ENCODE results near the gene MAPKAPK2. TPM values are rescaled to one million over a fixed set of nuclear protein-coding genes. Genes with fewer than 3 reads are reported as not detected.

The MAPKAPK2 gene
- polyA plus RNA-seq, 3 donors = 1.6 to 56.9 (median 2.2) TPM

GRCh38 chr1:206653715-206654459 is 30.8 kb upstream of the MAPKAPK2 start:
- peaks cover 5 to 13% (median 13%) of the 10 kb centered on the region in 3 donors for H3K27me3 Mint-ChIP-seq (ENCODE audit: low read depth in 3 of 3)
- DNase-seq = no peak
- H3K36me3 Mint-ChIP-seq = no peaks in the 10 kb centered on the region
- Histone ChIP-seq H3K27ac (ENCODE audit: low read depth in 1 of 2, low read length in 2 of 2) (no peak overlapping the region), H3K27me3 (ENCODE audit: control insufficient read depth in 2 of 2, insufficient read depth in 2 of 2, low read length in 2 of 2) (peaks cover 0 to 3% of the 10 kb centered on the region in 2 donors), H3K36me3 (replicated peaks in 1 of 2; ENCODE audit: control insufficient read depth in 1 of 2, insufficient read depth in 2 of 2, low read length in 2 of 2) (no peaks in the 10 kb centered on the region), H3K9me3 (replicated peaks in 1 of 2; ENCODE audit: control insufficient read depth in 1 of 2, insufficient read depth in 1 of 2, low read length in 2 of 2) (no peaks in the 10 kb centered on the region), H2AFZ (ENCODE audit: insufficient read depth, low read depth, low read length, poor library complexity, severe bottlenecking) (no peak overlapping the region), H3K4me1 (ENCODE audit: control insufficient read depth in 1 of 2, insufficient read depth in 2 of 2, low read length in 2 of 2) (peaks cover 10 to 17% of the 10 kb centered on the region in 2 donors), H4K20me1 (ENCODE audit: insufficient read depth, low read length) (no peaks in the 10 kb centered on the region), H3K79me2 (ENCODE audit: insufficient read depth, low read length) (no peaks in the 10 kb centered on the region), H3K9ac (ENCODE audit: insufficient read depth, low read length, poor library complexity, severe bottlenecking) (no peak overlapping the region), H3K4me2 (replicated peaks; ENCODE audit: extremely low read depth, low read length, poor library complexity, severe bottlenecking) (no peak overlapping the region), H3K4me3 (replicated peaks in 1 of 3; ENCODE audit: low read depth in 2 of 3, low read length in 3 of 3) (no peak overlapping the region)
- intact Hi-C loops (cut with micrococcal nuclease) = loop anchor here in 1 of 2 donors (10.0 kb wide), 1 partner anchor 151 kb away; no protein-coding TSS in a partner anchor
- WGBS (ENCODE audit: insufficient coverage) = no CpG with 5 or more reads among the region's 7 CpGs
- peaks cover 20% of the 10 kb centered on the region for H3K4me1 Mint-ChIP-seq
- no peak overlapping the region for H3K27ac Mint-ChIP-seq
- no peak for TF ChIP-seq CTCF (IDR thresholded peaks at IDR 0.05)
- no peak overlapping the region for H3K4me3 Mint-ChIP-seq
- H3K9me3 Mint-ChIP-seq = peaks cover 0 to 2% (median 0%) of the 10 kb centered on the region in 7 donors

DNA sequence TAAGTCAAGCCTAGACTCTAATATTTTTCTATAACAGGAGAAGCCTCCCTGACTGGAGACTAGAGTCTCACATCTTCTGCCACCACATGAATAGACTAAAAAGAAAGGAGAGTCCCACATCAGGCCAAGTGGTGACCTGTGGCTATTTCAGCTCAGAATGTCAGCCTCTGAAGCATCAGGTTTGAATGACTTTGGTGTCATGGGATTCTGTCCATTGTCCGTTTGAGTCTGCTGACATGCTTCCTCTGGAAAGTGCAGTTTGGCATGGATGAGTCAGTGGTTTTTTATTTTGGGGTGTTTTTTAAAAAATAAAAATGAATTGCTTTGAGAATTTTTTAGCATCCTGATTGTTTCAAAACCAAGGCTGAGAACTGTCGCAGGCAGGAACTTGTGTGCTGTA is 29.9 kb upstream of the MAPKAPK2 start:
- peaks cover 20% of the 10 kb centered on the region for H3K4me1 Mint-ChIP-seq
- 20% methylated on average over 2 of the region's 2 CpGs for WGBS (ENCODE audit: insufficient coverage)
- no peak overlapping the region for H3K9ac ChIP-seq (ENCODE audit: insufficient read depth, low read length, poor library complexity, severe bottlenecking)

More for the DNA sequence above, 29.9 kb upstream of the MAPKAPK2 start:
- Histone ChIP-seq H3K27me3 (ENCODE audit: control insufficient read depth in 2 of 2, insufficient read depth in 2 of 2, low read length in 2 of 2) (peaks cover 0 to 3% of the 10 kb centered on the region in 2 donors), H3K4me2 (replicated peaks; ENCODE audit: extremely low read depth, low read length, poor library complexity, severe bottlenecking) (no peak overlapping the region), H3K4me1 (ENCODE audit: control insufficient read depth in 1 of 2, insufficient read depth in 2 of 2, low read length in 2 of 2) (peaks cover 10 to 21% of the 10 kb centered on the region in 2 donors), H3K9me3 (replicated peaks in 1 of 2; ENCODE audit: control insufficient read depth in 1 of 2, insufficient read depth in 1 of 2, low read length in 2 of 2) (no peaks in the 10 kb centered on the region), H3K27ac (ENCODE audit: low read depth in 1 of 2, low read length in 2 of 2) (no peak overlapping the region), H2AFZ (ENCODE audit: insufficient read depth, low read depth, low read length, poor library complexity, severe bottlenecking) (no peak overlapping the region), H3K36me3 (replicated peaks in 1 of 2; ENCODE audit: control insufficient read depth in 1 of 2, insufficient read depth in 2 of 2, low read length in 2 of 2) (no peaks in the 10 kb centered on the region), H4K20me1 (ENCODE audit: insufficient read depth, low read length) (no peaks in the 10 kb centered on the region), H3K4me3 (replicated peaks in 1 of 3; ENCODE audit: low read depth in 2 of 3, low read length in 3 of 3) (no peak overlapping the region), H3K79me2 (ENCODE audit: insufficient read depth, low read length) (no peaks in the 10 kb centered on the region)
- Mint-ChIP-seq H3K9me3 (peaks cover 0 to 2% (median 0%) of the 10 kb centered on the region in 7 donors), H3K27me3 (ENCODE audit: low read depth in 3 of 3) (peaks cover 6 to 17% (median 17%) of the 10 kb centered on the region in 3 donors), H3K4me3 (no peak overlapping the region), H3K27ac (no peak overlapping the region), H3K36me3 (no peaks in the 10 kb centered on the region)
- intact Hi-C loops (cut with micrococcal nuclease) = loop anchor here in 1 of 2 donors (10.0 kb wide), 1 partner anchor 150 kb away; no protein-coding TSS in a partner anchor
- no peak for DNase-seq
- no peak for TF ChIP-seq CTCF (IDR thresholded peaks at IDR 0.05)

Measured in CD14-positive monocyte (primary cell).